Omental fat pad (tissue), 4 donors: ENCODE data around the gene TMTC4. TPM values are rescaled to one million over a fixed set of nuclear protein-coding genes. Genes with fewer than 3 reads are reported as not detected.

Experiments used
- ATAC-seq: fragments of 150-250 bp; one replicate; pipeline ENCODE4 v1.9.1; 2016; ENCODE audit warnings: mild to moderate bottlenecking, moderate library complexity; ENCODE audit not compliant: low FRiP score
- DNase-seq: peaks from one replicate; pipeline ENCODE4 v3.0.0-alpha.2; 2019; ENCODE audit warnings: low spot score
- total RNA-seq, 4 donors: library from RNA; depleted of rRNA; stranded (reverse); fragments of >200 nt; gene quantifications; one replicate each; pipeline ENCODE4 v1.1.0, GENCODE V29; 2016
- TF ChIP-seq, protein P1 (sequence below), 3 donors: fragments of 450-650 bp; IDR thresholded peaks; one replicate each; pipeline ENCODE4 v1.5.1; 2016 to 2017; ENCODE audit warnings: antibody characterized with exemption in 3 of 3, mild to moderate bottlenecking in 3 of 3, moderate library complexity in 2 of 3

TMTC4 gene
- total RNA-seq, 4 donors from 2014 or later = 9.2 to 16.9 (median 12.9) TPM

DNA sequence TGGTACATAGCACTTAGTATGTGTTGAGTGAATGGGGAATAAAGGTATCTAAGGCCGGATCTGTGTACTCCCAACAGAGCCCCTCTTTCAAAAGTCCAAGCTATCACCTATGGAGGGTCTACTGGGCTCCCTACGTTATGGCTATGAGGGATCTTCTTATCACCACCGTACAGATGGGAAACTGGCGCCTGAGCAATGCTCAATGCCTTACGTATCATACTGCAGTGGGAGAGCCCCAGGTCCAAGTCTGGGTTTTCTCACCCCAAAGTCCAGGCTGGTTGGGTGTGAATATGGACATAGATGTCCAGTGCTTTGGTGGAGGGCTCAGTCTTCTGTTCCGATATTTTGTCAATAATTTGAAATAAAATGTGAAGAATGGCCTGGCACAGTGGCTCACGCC, 72.9 kb downstream of the TMTC4 start:
- ATAC-seq = no peak

DNA sequence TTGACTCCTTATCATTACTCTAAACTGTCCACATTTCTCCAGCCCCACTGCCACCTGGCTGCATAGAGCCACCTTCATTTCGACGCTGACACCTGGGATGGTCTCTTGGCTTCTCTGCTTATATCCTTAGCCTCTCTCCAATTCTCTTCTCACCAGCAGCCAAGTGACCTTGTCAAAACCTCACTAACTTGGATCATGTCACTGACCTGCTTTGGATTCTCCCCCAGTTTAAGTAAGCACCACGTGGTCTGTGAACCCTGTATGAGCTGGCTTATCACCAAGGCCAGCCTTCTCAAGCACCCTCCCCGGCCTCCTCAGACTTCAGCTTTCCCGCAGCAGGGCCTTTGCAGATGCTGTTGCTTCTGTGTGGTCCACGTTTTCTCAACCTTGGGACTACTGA, 73.7 kb downstream of the TMTC4 start:
- TF ChIP-seq, protein P1, sequence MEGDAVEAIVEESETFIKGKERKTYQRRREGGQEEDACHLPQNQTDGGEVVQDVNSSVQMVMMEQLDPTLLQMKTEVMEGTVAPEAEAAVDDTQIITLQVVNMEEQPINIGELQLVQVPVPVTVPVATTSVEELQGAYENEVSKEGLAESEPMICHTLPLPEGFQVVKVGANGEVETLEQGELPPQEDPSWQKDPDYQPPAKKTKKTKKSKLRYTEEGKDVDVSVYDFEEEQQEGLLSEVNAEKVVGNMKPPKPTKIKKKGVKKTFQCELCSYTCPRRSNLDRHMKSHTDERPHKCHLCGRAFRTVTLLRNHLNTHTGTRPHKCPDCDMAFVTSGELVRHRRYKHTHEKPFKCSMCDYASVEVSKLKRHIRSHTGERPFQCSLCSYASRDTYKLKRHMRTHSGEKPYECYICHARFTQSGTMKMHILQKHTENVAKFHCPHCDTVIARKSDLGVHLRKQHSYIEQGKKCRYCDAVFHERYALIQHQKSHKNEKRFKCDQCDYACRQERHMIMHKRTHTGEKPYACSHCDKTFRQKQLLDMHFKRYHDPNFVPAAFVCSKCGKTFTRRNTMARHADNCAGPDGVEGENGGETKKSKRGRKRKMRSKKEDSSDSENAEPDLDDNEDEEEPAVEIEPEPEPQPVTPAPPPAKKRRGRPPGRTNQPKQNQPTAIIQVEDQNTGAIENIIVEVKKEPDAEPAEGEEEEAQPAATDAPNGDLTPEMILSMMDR (IDR thresholded peaks at IDR 0.05) = no peak
- ATAC-seq (no peak), DNase-seq (no peak)

More for the DNA sequence above, 72.9 kb downstream of the TMTC4 start:
- TF ChIP-seq, protein P1 (IDR thresholded peaks at IDR 0.05) = no peak
- DNase-seq = no peak

DNA sequence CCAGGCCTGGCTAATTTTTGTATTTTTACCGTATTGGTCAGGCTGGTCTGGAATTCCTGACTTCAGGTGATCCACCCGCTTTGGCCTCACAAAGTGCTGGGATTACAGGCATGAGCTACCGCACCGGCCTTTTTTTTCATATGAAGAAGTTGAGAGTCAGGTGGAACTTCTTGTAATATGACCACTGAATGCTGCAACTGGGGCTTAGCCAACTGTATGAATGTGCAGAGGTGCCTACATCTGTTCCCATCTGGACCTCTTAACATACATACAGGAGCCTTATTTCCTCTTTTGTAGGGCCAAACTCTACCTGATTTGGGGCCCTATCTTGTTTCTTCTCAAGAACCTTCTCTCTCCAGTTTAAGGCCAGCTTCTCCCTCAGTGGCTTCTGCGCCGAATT, 74.1 kb downstream of the TMTC4 start:
- ATAC-seq (no peak), DNase-seq (no peak)
- TF ChIP-seq, protein P1 (IDR thresholded peaks at IDR 0.05) = no peak

DNA sequence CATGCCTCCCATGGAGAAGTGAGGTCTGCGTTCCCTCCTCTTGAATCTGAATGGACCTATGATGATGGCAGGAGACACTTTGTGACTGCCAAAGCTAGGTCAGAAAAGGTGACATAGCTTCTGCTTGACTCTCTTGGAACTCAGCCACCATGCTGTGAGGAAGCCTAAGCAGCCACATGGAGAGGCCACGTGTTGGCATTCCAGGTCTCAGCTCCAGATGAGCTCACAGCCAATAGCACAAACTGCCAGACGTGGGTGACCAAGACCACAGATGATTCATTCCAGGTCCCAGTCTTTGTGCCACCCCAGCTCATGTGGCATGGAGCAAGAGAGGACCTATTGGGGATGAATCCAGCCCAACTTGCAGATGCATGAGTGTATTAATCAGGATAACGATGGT, 77.3 kb downstream of the TMTC4 start:
- ATAC-seq (no peak), DNase-seq (no peak)
- TF ChIP-seq, protein P1 (IDR thresholded peaks at IDR 0.05) = no peak

DNA sequence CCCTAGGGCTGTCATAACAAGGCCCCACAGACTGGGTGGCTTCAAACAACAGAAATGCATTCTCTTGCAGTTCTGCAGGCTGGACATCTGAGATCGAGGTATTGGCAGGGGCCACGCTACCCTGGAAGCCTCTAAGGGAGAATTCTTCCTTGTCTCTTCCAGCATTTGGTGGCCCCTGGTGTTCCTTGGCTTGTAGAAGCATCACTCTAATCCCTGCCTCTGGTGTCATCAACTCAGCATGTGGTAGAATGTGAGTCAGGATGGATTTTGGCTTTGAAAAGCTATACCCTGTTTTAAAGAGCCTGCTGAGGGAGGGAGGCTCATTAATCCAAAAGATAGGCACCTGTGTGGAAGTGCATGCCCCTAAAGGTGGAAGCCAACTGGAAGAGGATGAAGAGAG, 78.1 kb downstream of the TMTC4 start:
- DNase-seq (no peak), ATAC-seq (no peak)
- TF ChIP-seq, protein P1 (IDR thresholded peaks at IDR 0.05) = no peak

DNA sequence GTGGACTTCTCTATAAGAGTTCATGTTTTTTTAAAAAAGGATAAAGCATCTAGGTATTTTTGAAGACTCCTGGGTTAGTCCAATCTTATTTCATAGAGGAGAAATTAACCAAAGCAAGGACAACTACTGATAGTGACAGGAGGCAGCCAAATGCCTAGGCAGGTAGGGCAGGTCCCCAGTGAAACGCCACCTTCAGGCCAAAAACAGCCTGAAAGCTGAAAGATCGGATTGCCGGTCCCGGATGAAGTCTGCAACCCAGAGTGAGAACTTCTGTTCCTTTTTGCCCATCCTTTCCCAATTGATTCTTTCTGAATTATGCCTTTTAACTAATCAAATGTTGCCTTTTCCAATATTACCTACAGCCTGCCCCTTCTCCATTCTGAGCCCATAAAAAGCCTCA, 79.9 kb downstream of the TMTC4 start:
- DNase-seq (no peak), ATAC-seq (no peak)

DNA sequence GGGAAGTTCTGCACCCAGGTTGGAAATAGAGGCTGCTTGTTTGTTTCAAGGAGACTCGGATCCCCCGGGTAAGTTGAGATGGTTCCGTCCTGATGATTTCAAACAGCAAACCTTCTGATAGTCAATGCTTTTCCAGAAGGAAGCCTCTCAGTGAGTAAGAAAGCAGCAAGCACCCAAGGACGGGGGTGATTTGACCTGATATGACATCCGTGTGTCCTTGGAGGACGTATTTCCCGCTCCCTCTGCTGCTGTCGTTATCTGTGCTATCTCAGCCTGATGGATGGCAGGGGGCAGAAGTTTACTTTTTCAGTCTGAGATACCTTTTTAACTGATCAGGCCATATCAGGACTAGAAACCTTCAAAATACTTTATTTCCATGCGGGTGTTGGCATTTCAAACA, 80.3 kb downstream of the TMTC4 start:
- DNase-seq = no peak
- TF ChIP-seq, protein P1 (IDR thresholded peaks at IDR 0.05) = no peak
- no peak for ATAC-seq

More for the DNA sequence above, 79.9 kb downstream of the TMTC4 start:
- TF ChIP-seq, protein P1 (IDR thresholded peaks at IDR 0.05) = no peak
